Activated naive CD8-positive, alpha-beta T cell treated with anti-CD3 and anti-CD28 coated beads, Interleukin-2, amount 10 ng/mL, durations not matched to agents 7 days and 5 days (primary cell): ENCODE data around the gene DHRS4L2. TPM values are rescaled to one million over a fixed set of nuclear protein-coding genes. Genes with fewer than 3 reads are reported as not detected.
A peak's percentile ranks its signal among the peaks of the same experiment; 100 is the strongest.
"Not testable (repeated sequence)": the region's sequence is repeated elsewhere in the genome, so short reads cannot be mapped to it uniquely, and the experiment has no call there.

ENCODE experiments used
- ATAC-seq: fragments of 150-1000 bp; cut with Tn5 transposase; one replicate; pipeline ENCODE4 v1.10.0; 2021; ENCODE audit warnings: low read depth, moderate library complexity
- POLR2A ChIA-PET: fragments of 350-600 bp; sonication (Branson Sonifier 250); formaldehyde crosslinking; loops from one replicate; lab custom pipeline; 2021; ENCODE audit warnings: antibody characterized with exemption; lab: Charles Lee
- DNase-seq: peaks from one replicate; pipeline ENCODE4 v3.0.0; 2021
- H3K27ac Mint-ChIP-seq: one replicate; pipeline ENCODE4 v1.8.0; 2022; ENCODE audit warnings: mild to moderate bottlenecking, mixed read lengths
- H3K27me3 Mint-ChIP-seq: one replicate; pipeline ENCODE4 v1.8.0; 2022; ENCODE audit warnings: mild to moderate bottlenecking, moderate library complexity, mixed read lengths
- H3K36me3 Mint-ChIP-seq: one replicate; pipeline ENCODE4 v1.8.0; 2021; ENCODE audit warnings: mild to moderate bottlenecking, mixed read lengths
- H3K4me1 Mint-ChIP-seq: one replicate; pipeline ENCODE4 v1.8.0; 2021; ENCODE audit warnings: mixed read lengths
- H3K4me3 Mint-ChIP-seq: one replicate; pipeline ENCODE4 v1.8.0; 2022; ENCODE audit warnings: mild to moderate bottlenecking, moderate library complexity, mixed read lengths
- H3K9me3 Mint-ChIP-seq: one replicate; pipeline ENCODE4 v1.8.0; 2021; ENCODE audit warnings: mixed read lengths
- total RNA-seq, 2 experiments: library from RNA; stranded (reverse); gene quantifications; one replicate each; pipeline ENCODE4 v1.2.3, GENCODE V29; 2021

Gene DHRS4L2
- 10 to 100 TPM; 17.7 to 20.9 TPM for total RNA-seq

- H3K4me1 Mint-ChIP-seq = peaks cover 27% of the 10 kb centered on the region
- POLR2A ChIA-PET = interaction anchor here (0.6 to 1.2 kb wide), 5 partner anchors 15 to 722 kb away, joined by 3 to 5 read pairs (median 4); partner anchors contain the start of genes DCAF11 and NRL
- H3K27me3 Mint-ChIP-seq, H3K9me3 Mint-ChIP-seq, H3K36me3 Mint-ChIP-seq: not testable (repeated sequence)
- peak within 1 kb of the TSS; percentile 80 for H3K4me3 Mint-ChIP-seq
- DNase-seq (peak; percentile 87), ATAC-seq (peak; percentile 95)
- H3K27ac Mint-ChIP-seq = peak within 1 kb of the TSS; percentile 80
Measured at GRCh38 chr14:23988607-23989363, at the start of gene DHRS4L2. Gene DHRS4L2 (plus strand): TSS chr14:23988929. CDS start chr14:23988948, 19 bp downstream.

DNA sequence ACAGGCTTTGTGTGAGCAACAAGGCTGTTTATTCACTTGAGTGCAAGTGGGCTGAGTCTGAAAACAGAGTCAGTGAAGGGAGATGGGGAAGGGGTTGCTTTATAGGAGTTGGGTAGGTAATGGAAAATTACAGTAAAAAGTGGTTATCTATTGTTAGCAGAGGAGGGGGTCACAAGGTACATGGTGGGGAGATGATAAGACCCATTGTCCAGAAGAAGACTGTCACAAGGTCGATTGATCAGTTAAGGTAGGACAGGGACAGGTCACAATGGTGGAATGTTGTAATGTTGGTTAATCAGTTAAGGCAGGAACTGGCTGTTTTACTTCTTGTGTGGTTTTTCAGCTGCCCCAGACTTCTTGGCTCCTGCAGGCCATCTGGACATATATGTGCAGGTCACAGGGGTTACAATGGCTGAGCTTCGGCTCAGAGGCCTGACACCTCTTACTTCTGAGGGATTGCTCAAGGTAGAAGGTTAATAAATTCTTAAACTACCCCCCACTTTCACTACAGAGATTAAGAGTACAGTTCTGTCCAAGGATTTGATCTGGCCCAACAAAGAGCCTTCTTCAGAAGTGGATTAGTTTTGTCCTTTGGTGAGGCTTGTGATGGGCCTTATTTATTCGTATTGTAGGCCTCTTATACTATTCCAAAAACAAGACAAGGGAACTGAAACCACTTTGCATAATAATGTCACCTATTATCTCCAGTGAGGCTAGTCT, 49.0 kb upstream of the DHRS4L2 start:
- DNase-seq = no peak
- H3K4me3 Mint-ChIP-seq = no peak overlapping the region
- H3K27ac Mint-ChIP-seq = no peak overlapping the region
- POLR2A ChIA-PET = no interaction called here
- ATAC-seq = no peak
- no peaks in the 10 kb centered on the region for H3K4me1 Mint-ChIP-seq
- no peaks in the 10 kb centered on the region for H3K27me3 Mint-ChIP-seq
- peaks cover 8% of the 10 kb centered on the region for H3K36me3 Mint-ChIP-seq
- H3K9me3 Mint-ChIP-seq = no peaks in the 10 kb centered on the region

DNA sequence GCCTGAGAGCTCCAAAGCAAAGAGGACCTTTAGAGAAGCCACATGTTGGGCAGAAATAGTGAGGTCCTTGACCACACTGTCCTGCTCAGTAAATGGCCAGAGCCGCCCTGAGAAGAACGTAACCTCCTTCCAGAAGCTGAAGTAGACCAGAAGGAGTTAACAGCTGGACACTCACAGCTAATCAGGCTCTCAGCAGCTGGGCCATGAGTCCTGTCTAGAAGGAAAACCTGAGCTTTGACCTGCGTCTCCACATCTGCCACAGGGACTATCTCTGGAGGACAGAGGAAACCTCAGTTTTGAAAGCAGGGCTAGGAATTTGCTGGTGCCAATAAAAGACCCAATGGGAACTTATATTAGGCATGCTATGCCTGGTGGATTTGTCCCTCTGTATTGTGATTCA, 47.5 kb upstream of the DHRS4L2 start:
- H3K9me3 Mint-ChIP-seq = no peaks in the 10 kb centered on the region
- H3K4me3 Mint-ChIP-seq = no peak overlapping the region
- POLR2A ChIA-PET = no interaction called here
- H3K36me3 Mint-ChIP-seq = peaks cover 8% of the 10 kb centered on the region
- no peaks in the 10 kb centered on the region for H3K4me1 Mint-ChIP-seq
- no peaks in the 10 kb centered on the region for H3K27me3 Mint-ChIP-seq
- ATAC-seq (no peak), DNase-seq (no peak)
- H3K27ac Mint-ChIP-seq = no peak overlapping the region

DNA sequence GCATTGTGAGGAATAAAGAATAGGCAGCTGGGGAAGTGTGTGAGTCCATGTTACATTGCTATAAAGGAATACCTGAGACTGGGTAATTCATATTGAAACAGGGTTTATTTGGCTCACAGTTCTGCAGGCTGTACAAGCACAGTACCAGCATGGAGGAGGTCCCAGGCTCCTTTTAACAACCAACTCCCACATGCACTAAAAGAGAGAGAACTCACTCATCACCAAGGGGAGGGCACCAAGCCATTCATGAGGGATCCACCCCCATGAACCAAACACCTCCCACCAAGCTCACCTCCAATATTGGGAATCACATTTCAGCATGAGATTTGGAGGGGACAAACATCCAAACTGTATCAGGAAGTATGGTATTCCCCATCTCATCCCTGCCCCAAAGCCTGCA, 47.1 kb upstream of the DHRS4L2 start:
- ATAC-seq (no peak), DNase-seq (no peak)
- POLR2A ChIA-PET = no interaction called here
- Mint-ChIP-seq H3K4me1 (no peaks in the 10 kb centered on the region), H3K27me3 (no peaks in the 10 kb centered on the region), H3K9me3 (no peaks in the 10 kb centered on the region), H3K36me3 (peaks cover 8% of the 10 kb centered on the region), H3K4me3 (no peak overlapping the region), H3K27ac (no peak overlapping the region)

GRCh38 chr14:23942587-23942986, 46.1 kb upstream of the DHRS4L2 start:
- POLR2A ChIA-PET = no interaction called here
- Mint-ChIP-seq H3K4me1 (no peaks in the 10 kb centered on the region), H3K4me3 (no peak overlapping the region), H3K27ac (no peak overlapping the region), H3K9me3 (no peaks in the 10 kb centered on the region), H3K36me3 (peaks cover 8% of the 10 kb centered on the region), H3K27me3 (no peaks in the 10 kb centered on the region)
- no peak for ATAC-seq
- no peak for DNase-seq

DNA sequence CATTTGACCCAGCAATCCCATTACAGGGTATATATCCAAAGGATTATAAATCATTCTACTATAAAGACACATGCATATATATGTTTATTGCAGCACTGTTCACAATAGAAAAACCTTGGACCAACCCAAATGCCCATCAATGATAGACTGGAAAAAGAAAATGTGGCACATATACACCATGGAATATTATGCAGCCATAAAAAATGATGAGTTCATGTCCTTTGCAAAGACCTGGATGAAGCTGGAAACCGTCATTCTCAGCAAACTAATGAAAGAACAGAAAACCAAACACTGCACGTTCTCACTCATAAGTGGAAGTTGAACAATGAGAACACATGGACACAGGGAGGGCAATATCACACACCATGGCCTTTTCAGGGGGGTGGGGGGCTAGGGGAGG, 39.7 kb upstream of the DHRS4L2 start:
- H3K4me3 Mint-ChIP-seq, ATAC-seq, POLR2A ChIA-PET, H3K9me3 Mint-ChIP-seq, H3K27me3 Mint-ChIP-seq, DNase-seq: not testable (repeated sequence)
- Mint-ChIP-seq H3K36me3 (peaks cover 11% of the 10 kb centered on the region), H3K27ac (peak overlapping the region; percentile 27), H3K4me1 (peaks cover 11% of the 10 kb centered on the region)

DNA sequence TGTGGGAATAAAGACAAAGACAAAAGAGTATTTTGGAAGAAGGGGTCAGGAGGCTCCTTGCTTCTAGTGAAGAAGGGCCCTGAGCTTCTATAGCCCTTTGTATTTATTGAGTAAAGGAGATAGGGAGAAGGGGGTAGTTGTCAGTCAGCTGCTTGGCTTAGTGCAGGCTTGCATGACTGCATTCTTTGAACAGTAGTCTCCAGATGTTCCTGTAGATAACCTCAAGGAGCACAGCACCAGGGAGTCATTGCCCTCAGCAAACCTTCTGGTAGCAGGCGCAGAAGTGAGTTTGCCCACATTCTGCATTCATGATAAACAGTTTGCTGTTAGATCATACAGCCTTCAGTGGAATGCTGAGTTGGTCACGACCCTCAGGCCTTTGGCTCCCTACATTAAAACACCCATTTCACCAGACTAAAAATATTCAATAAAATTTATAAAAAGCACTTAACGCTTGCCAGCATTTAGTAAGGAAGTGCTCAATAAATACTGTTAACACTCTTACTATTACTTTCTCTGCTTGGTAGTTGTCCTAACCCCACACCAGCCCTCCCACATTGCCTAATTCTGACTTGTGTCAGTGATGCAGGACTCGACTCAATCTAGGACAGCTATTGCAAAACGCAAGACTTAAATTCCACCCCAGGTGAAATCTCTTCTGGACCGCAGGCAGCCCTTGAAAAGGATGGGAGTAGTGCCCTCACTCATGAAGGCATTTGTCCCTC, 38.2 kb upstream of the DHRS4L2 start:
- Mint-ChIP-seq H3K4me1 (peaks cover 11% of the 10 kb centered on the region), H3K4me3 (no peak overlapping the region), H3K36me3 (peaks cover 11% of the 10 kb centered on the region), H3K27ac (no peak overlapping the region), H3K27me3 (no peaks in the 10 kb centered on the region), H3K9me3 (peaks cover 3% of the 10 kb centered on the region)
- no peak for ATAC-seq
- no peak for DNase-seq
- POLR2A ChIA-PET = no interaction called here

GRCh38 chr14:23951136-23951466, 37.6 kb upstream of the DHRS4L2 start:
- H3K4me3 Mint-ChIP-seq, POLR2A ChIA-PET, H3K27ac Mint-ChIP-seq, H3K9me3 Mint-ChIP-seq, H3K27me3 Mint-ChIP-seq, DNase-seq, ATAC-seq: not testable (repeated sequence)
- Mint-ChIP-seq H3K4me1 (peaks cover 11% of the 10 kb centered on the region), H3K36me3 (peaks cover 11% of the 10 kb centered on the region)

DNA sequence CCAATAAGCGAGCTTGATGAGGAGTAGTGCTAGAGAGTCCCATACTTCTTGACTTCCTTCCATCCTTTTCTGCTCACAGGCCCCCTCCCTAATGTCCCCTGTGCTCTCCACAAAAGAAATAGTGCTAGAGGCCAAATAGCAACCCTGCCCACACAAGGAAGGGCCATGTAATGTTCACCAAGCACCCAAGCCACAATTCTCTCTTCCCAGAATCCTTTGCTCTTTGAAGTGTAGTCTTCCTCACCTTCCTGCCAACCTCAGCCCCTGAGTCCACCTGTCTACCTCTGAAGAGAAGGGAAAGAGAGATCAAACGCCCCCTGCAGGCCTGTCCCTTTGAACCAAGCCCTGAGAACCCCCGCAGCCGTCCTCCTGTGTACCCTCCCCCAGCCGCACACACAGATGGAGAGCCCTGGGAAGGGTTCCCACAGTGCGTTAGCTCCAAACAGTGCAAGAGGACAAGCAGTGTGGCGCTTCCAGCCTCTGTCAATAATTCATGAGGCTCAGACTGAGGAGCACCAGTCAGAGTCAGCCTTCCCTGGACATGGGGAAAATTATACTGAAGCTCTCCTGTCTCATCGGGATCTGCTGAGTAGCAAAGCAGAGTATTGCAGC, 37.0 kb upstream of the DHRS4L2 start:
- Mint-ChIP-seq H3K27me3 (no peaks in the 10 kb centered on the region), H3K27ac (no peak overlapping the region), H3K4me1 (peaks cover 11% of the 10 kb centered on the region), H3K36me3 (peaks cover 13% of the 10 kb centered on the region), H3K9me3 (peaks cover 3% of the 10 kb centered on the region), H3K4me3 (no peak overlapping the region)
- ATAC-seq (no peak), DNase-seq (no peak)
- POLR2A ChIA-PET = no interaction called here

DNA sequence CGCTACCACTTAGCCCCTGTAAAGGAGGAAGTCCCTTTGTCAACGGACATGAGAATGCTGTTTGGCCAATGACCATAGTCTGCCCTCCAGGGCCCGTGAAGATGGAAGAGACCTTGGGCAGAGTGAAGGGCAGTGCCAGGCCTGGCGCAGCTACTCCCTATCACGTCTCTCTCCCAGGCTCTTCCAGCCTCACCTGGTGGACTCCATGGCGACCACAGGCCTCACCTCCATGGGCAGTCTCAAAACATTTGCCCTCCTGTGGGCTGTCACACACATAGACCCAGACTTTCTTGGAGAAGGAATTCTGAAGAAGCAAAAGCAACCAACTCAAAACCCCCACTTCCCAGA, 35.6 kb upstream of the DHRS4L2 start:
- not testable (repeated sequence) for ATAC-seq, H3K9me3 Mint-ChIP-seq, DNase-seq, H3K27me3 Mint-ChIP-seq
- POLR2A ChIA-PET = interaction anchor here (1.2 to 1.5 kb wide), 2 partner anchors 246 to 364 kb away, joined by 3 read pairs; no protein-coding TSS in a partner anchor
- Mint-ChIP-seq H3K4me3 (peak overlapping the region; percentile 95), H3K36me3 (peaks cover 11% of the 10 kb centered on the region), H3K4me1 (peaks cover 11% of the 10 kb centered on the region), H3K27ac (peak overlapping the region; percentile 86)

GRCh38 chr14:23953464-23954278, 35.1 kb upstream of the DHRS4L2 start, which contains the start of gene DHRS4:
Gene DHRS4 (plus strand): TSS chr14:23953770. CDS start chr14:23953789, 19 bp downstream.
- peaks cover 9% of the 10 kb centered on the region for H3K36me3 Mint-ChIP-seq
- DNase-seq (peak; percentile 89), ATAC-seq (peak; percentile 98)
- H3K9me3 Mint-ChIP-seq = peaks cover 3% of the 10 kb centered on the region
- no peaks in the 10 kb centered on the region for H3K27me3 Mint-ChIP-seq
- H3K27ac Mint-ChIP-seq = peak within 1 kb of the TSS; percentile 86
- POLR2A ChIA-PET = interaction anchor here (1.2 to 1.5 kb wide), 2 partner anchors 247 to 364 kb away, joined by 3 read pairs; no protein-coding TSS in a partner anchor
- peaks cover 11% of the 10 kb centered on the region for H3K4me1 Mint-ChIP-seq
- peak within 1 kb of the TSS; percentile 95 for H3K4me3 Mint-ChIP-seq

DNA sequence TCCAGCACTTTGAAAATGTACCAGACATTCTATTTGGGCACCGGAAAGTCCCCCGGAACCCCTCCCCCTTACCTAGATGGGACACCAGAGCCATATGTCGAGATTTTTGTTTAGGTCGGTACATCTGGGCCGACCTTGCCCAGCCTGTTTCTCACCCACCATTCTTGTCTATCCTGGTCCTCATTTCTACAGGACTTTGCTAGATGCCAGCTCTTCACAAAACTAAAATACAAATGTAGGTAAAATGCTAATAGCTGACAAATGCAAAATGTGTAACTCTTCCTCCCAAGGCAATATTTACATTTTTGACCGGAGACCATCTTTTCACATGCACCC, 34.5 kb upstream of the DHRS4L2 start:
- POLR2A ChIA-PET = not testable (repeated sequence)

More for the DNA sequence above, 34.5 kb upstream of the DHRS4L2 start:
- Mint-ChIP-seq H3K4me3 (peak overlapping the region; percentile 95), H3K27ac (peak overlapping the region; percentile 86), H3K4me1 (peaks cover 11% of the 10 kb centered on the region)
- not testable (repeated sequence) for H3K9me3 Mint-ChIP-seq, H3K36me3 Mint-ChIP-seq, H3K27me3 Mint-ChIP-seq, DNase-seq, ATAC-seq
